Effector memory CD8-positive, alpha-beta T cell (primary cell): Measurements from ENCODE around the gene LCE2C.
"Not testable (repeated sequence)": the region's sequence is repeated elsewhere in the genome, so short reads cannot be mapped to it uniquely, and the experiment has no call there.

Experiments used
- ATAC-seq: fragments of 150-1000 bp; cut with Tn5 transposase; replicated peaks from 2 replicates; pipeline ENCODE4 v1.10.0; 2021; ENCODE audit warnings: mild to moderate bottlenecking, moderate library complexity
- DNase-seq, 3 experiments: peaks; one replicate each; pipeline ENCODE4 v3.0.0; 2021
- H3K27ac Mint-ChIP-seq, 2 donors: one replicate each; pipeline ENCODE4 v1.8.0; 2022; ENCODE audit warnings: mild to moderate bottlenecking in 2 of 2, mixed read lengths in 2 of 2, moderate library complexity in 2 of 2
- H3K27me3 Mint-ChIP-seq, 2 donors: one replicate each; pipeline ENCODE4 v1.8.0; 2022; ENCODE audit warnings: mixed read lengths in 2 of 2
- H3K36me3 Mint-ChIP-seq: one replicate; pipeline ENCODE4 v1.8.0; 2022; ENCODE audit warnings: mild to moderate bottlenecking, moderate library complexity, mixed read lengths; ENCODE audit not compliant: insufficient read depth
- H3K4me1 Mint-ChIP-seq, 2 donors: one replicate each; pipeline ENCODE4 v1.8.0; 2022; ENCODE audit warnings: low read depth in 2 of 2, mixed read lengths in 2 of 2
- H3K4me3 Mint-ChIP-seq, 2 donors: one replicate each; pipeline ENCODE4 v1.8.0; 2022; ENCODE audit warnings: mild to moderate bottlenecking in 2 of 2, mixed read lengths in 2 of 2, moderate library complexity in 2 of 2
- H3K9me3 Mint-ChIP-seq, 2 donors: one replicate each; pipeline ENCODE4 v1.8.0; 2022; ENCODE audit warnings: mixed read lengths in 2 of 2
- total RNA-seq, 9 experiments: gene quantifications; one replicate each; lab custom pipeline; 2026; lab: John Stamatoyannopoulos, UW

Gene LCE2C, protein sequence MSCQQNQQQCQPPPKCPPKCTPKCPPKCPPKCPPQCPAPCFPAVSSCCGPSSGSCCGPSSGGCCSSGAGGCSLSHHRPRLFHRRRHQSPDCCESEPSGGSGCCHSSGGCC
- total RNA-seq = 0 reads per million in 9 experiments

DNA sequence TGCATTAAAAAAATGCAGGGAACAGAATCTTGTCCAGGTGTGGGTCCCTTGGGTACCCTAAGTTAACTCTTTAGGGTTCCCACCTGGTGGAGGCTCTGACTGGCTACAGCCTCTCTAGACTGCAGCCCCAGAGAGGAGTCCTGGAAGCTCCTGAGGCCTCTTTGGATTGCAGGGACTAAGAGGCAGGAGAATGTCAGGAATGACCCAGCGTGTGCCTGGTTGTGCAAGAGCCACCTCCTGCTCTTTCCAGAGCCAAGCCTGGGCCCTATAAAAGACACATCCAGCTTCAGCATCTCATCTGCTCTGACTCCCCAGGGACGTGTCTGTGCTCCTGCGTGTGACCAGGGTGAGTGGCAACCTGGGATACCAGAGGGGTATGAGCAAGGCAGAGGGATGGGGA lies at the start of gene LCE2C:
Gene LCE2C, plus strand, starts transcription at position 297 of the 400 bp plus-strand sequence. CDS start 737 bp downstream, outside the sequence.
- H3K9me3 Mint-ChIP-seq, DNase-seq, H3K4me1 Mint-ChIP-seq, ATAC-seq, H3K36me3 Mint-ChIP-seq, H3K27ac Mint-ChIP-seq, H3K4me3 Mint-ChIP-seq: not testable (repeated sequence)
- H3K27me3 Mint-ChIP-seq = peaks cover 42 to 67% of the 10 kb centered on the region in 2 donors

- Mint-ChIP-seq H3K9me3 (no peaks in the 10 kb centered on the region), H3K27ac (no peak overlapping the region), H3K4me3 (no peak overlapping the region), H3K27me3 (peaks cover 56 to 85% of the 10 kb centered on the region in 2 donors), H3K4me1 (peaks cover 0 to 4% of the 10 kb centered on the region in 2 donors), H3K36me3 (no peaks in the 10 kb centered on the region)
- no peak for DNase-seq
- no peak for ATAC-seq
These were observed 48.3 kb upstream of the LCE2C start for GRCh38 chr1:152626744-152627143.

GRCh38 chr1:152630596-152630995 lies 44.5 kb upstream of the LCE2C start:
- no peak for DNase-seq
- ATAC-seq = no peak
- H3K9me3 Mint-ChIP-seq = no peaks in the 10 kb centered on the region
- peaks cover 45 to 65% of the 10 kb centered on the region in 2 donors for H3K27me3 Mint-ChIP-seq
- no peaks in the 10 kb centered on the region for H3K36me3 Mint-ChIP-seq
- no peak overlapping the region for H3K27ac Mint-ChIP-seq
- H3K4me1 Mint-ChIP-seq = no peaks in the 10 kb centered on the region
- H3K4me3 Mint-ChIP-seq = no peak overlapping the region

- Mint-ChIP-seq H3K9me3 (no peaks in the 10 kb centered on the region), H3K36me3 (no peaks in the 10 kb centered on the region), H3K27ac (no peak overlapping the region), H3K27me3 (peaks cover 14% of the 10 kb centered on the region in 2 donors), H3K4me3 (no peak overlapping the region), H3K4me1 (no peaks in the 10 kb centered on the region)
- no peak for DNase-seq
- no peak for ATAC-seq
These were observed 34.7 kb upstream of the LCE2C start for GRCh38 chr1:152640351-152640750.

DNA sequence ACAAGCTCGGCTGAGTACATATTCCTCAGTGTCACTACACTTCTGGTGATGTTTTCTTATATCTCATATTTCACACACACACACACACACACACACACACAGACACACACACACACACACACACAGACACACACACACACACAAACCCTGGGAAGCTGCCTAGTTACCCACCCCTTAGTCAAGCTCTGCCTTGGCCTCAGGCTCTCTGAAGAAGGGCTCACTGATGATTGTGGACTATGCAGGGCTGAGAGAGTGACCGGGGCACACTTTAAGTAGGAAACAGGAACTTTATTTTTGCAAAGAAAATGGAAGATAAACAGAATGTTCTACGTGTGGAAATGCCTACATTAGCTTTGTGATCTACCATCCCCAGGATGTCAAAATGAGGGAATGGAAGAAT lies 31.1 kb upstream of the LCE2C start:
- Mint-ChIP-seq H3K9me3 (no peaks in the 10 kb centered on the region), H3K27me3 (peaks cover 31 to 39% of the 10 kb centered on the region in 2 donors), H3K27ac (no peak overlapping the region), H3K4me3 (no peak overlapping the region), H3K4me1 (no peaks in the 10 kb centered on the region), H3K36me3 (no peaks in the 10 kb centered on the region)
- DNase-seq = no peak
- no peak for ATAC-seq

GRCh38 chr1:152645146-152645545 lies 29.9 kb upstream of the LCE2C start:
- Mint-ChIP-seq H3K4me3 (no peak overlapping the region), H3K9me3 (no peaks in the 10 kb centered on the region), H3K27me3 (peaks cover 41 to 43% of the 10 kb centered on the region in 2 donors), H3K27ac (no peak overlapping the region), H3K36me3 (no peaks in the 10 kb centered on the region), H3K4me1 (no peaks in the 10 kb centered on the region)
- ATAC-seq = no peak
- no peak for DNase-seq

GRCh38 chr1:152646656-152647055 lies 28.4 kb upstream of the LCE2C start:
- DNase-seq = no peak
- ATAC-seq = no peak
- Mint-ChIP-seq H3K4me3 (no peak overlapping the region), H3K27me3 (peaks cover 54 to 56% of the 10 kb centered on the region in 2 donors), H3K27ac (no peak overlapping the region), H3K9me3 (no peaks in the 10 kb centered on the region), H3K4me1 (no peaks in the 10 kb centered on the region), H3K36me3 (no peaks in the 10 kb centered on the region)

DNA sequence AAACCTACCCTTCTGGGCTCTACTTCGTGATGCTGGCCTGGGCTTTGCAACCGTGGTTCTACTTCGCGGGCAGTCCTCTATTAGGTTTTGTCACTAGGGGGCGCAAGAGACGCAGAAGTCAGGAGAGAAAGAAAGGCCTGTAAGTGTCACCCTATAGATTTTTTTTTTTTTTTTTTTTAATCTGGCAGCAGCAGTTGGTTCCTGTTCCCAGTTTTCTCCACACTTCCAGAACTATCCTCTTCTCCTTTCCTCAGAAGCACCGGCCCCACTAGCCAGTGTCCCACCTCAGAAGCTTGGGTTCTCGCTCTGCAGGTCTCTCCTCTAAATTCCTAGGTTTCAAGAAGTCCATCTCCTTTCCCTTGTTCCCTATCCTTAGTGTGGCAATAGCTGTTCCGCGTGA lies 21.0 kb upstream of the LCE2C start:
- DNase-seq (peak; percentile 29 to 34 (median 34)), ATAC-seq (no peak)
- H3K9me3 Mint-ChIP-seq = no peaks in the 10 kb centered on the region
- H3K4me3 Mint-ChIP-seq = no peak overlapping the region
- H3K4me1 Mint-ChIP-seq = peaks cover 2 to 3% of the 10 kb centered on the region in 2 donors
- H3K27me3 Mint-ChIP-seq = peaks cover 30 to 44% of the 10 kb centered on the region in 2 donors
- no peak overlapping the region for H3K27ac Mint-ChIP-seq
- H3K36me3 Mint-ChIP-seq = no peaks in the 10 kb centered on the region

DNA sequence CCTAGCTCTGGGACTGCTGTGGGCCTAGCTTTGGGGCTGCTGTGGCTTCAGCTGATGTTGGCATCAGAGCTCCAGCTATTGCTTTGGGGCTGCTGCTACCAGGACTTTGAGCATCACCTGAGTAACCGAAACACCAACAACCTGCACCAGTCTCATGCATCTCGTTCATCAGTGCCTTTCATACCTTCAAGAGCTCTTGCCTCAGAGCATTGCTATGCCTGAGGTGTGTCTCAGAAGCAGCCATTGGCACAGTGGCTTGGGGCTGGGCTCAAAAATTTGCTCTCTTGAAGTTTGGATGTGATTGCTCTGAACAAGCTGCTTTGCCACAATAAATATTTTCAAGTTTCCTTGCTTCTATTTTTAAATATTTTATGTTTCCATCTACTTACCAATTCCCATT lies 18.6 kb upstream of the LCE2C start:
- Mint-ChIP-seq H3K4me1 (peaks cover 2 to 3% of the 10 kb centered on the region in 2 donors), H3K27ac (no peak overlapping the region), H3K36me3 (no peaks in the 10 kb centered on the region), H3K9me3 (no peaks in the 10 kb centered on the region), H3K27me3 (peaks cover 6 to 34% of the 10 kb centered on the region in 2 donors), H3K4me3 (no peak overlapping the region)
- ATAC-seq (no peak), DNase-seq (no peak)

DNA sequence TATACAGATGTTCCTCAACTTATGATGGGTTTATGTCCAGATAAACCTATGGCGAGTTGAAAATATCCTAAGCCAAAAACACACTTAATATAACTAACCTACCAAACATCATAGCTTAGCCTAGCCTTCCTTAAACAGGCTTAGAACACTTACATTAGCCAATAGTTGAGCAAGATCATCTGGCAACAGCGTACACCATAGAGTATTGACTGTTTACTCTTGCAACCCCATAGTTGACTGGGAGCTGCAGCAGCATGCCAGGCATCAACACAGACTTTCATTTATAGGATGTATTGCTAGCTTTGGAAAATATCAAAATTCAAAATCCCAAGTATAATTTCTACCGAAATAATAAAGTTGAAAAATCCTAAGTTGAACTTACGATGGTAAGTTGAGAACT lies 17.4 kb upstream of the LCE2C start:
- Mint-ChIP-seq H3K36me3 (no peaks in the 10 kb centered on the region), H3K4me3 (no peak overlapping the region), H3K27me3 (peaks cover 13 to 44% of the 10 kb centered on the region in 2 donors), H3K9me3 (no peaks in the 10 kb centered on the region), H3K27ac (no peak overlapping the region), H3K4me1 (peaks cover 2 to 3% of the 10 kb centered on the region in 2 donors)
- no peak for DNase-seq
- no peak for ATAC-seq

DNA sequence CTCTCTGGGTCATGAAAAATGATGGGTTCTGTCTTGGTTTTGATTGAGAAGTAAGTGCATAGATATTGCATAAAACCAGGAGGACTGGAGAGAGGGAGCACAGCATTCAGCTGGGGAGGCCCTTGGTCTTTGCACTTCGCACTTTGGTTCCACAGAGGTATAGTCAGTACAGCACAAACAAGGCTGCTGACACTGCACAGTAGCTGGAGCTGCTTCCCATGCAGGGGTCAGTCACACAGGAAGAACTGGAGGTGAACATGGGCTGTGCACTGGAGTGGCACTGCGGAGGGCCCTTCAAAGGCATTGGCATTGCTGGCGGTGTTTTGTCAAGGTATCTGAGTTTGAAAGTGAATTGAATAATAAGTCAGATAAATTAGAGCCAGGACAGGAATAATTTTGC lies 16.4 kb upstream of the LCE2C start:
- ATAC-seq (no peak), DNase-seq (no peak)
- H3K9me3 Mint-ChIP-seq = no peaks in the 10 kb centered on the region
- peaks cover 2 to 3% of the 10 kb centered on the region in 2 donors for H3K4me1 Mint-ChIP-seq
- H3K27me3 Mint-ChIP-seq = peaks cover 20 to 50% of the 10 kb centered on the region in 2 donors
- no peaks in the 10 kb centered on the region for H3K36me3 Mint-ChIP-seq
- no peak overlapping the region for H3K4me3 Mint-ChIP-seq
- no peak overlapping the region for H3K27ac Mint-ChIP-seq

DNA sequence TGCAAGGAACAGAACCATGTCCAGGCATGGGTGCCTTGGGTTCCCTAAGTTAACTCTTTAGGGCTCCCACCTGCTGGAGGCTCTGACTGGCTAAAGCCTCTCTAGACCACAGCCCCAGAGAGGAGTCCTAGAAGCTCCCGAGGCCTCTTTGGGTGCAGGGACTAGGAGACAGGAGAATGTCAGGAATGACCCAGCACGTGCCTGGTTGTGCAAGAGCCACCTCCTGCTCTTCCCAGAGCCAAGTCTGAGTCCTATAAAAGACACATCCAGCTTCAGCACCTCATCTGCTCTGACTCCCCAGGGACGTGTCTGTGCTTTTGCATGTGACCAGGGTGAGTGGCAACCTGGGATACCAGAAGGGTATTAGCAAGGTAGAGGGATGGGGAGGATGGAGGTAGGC lies 12.0 kb upstream of the LCE2C start, which contains the start of gene LCE2D:
Gene LCE2D, plus strand, starts transcription at position 283 of the 400 bp plus-strand sequence. CDS start 726 bp downstream, outside the sequence.
- Mint-ChIP-seq H3K27me3 (peaks cover 38 to 67% of the 10 kb centered on the region in 2 donors), H3K9me3 (no peaks in the 10 kb centered on the region), H3K36me3 (no peaks in the 10 kb centered on the region), H3K4me1 (no peaks in the 10 kb centered on the region), H3K4me3 (no peak within 1 kb of the TSS), H3K27ac (no peak within 1 kb of the TSS)
- DNase-seq = no peak
- no peak for ATAC-seq

DNA sequence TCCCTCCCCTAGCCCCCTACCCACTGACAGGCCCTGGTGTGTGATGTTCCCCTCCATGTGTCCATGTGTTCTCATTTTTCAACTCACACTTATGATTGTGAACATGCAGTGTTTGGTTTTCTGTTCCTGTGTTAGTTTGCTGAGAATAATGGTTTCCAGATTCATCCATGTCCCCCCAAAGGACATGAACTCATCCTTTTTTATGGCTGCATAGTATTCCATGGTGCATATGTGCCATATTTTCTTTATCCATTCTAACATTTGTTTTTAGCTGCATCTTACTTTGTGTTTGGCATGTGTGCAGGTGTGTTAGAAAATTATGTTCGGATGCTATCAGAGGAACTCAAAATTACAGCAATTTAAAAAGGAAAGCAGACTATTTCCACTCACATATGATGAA lies 8.9 kb upstream of the LCE2C start:
- H3K27me3 Mint-ChIP-seq = peaks cover 38 to 68% of the 10 kb centered on the region in 2 donors
- H3K4me3 Mint-ChIP-seq, H3K9me3 Mint-ChIP-seq, H3K27ac Mint-ChIP-seq, H3K4me1 Mint-ChIP-seq, DNase-seq, ATAC-seq, H3K36me3 Mint-ChIP-seq: not testable (repeated sequence)

GRCh38 chr1:152667648-152668047 lies 7.4 kb upstream of the LCE2C start:
- Mint-ChIP-seq H3K27ac (no peak overlapping the region), H3K9me3 (no peaks in the 10 kb centered on the region), H3K36me3 (no peaks in the 10 kb centered on the region), H3K27me3 (peaks cover 30 to 60% of the 10 kb centered on the region in 2 donors), H3K4me3 (no peak overlapping the region), H3K4me1 (no peaks in the 10 kb centered on the region)
- no peak for ATAC-seq
- DNase-seq = no peak
